Endothelial cell of umbilical vein (primary cell): ENCODE measurements around the gene CACNA1E.

Experiments used
- CTCF ChIP-seq, 2 donors: IDR thresholded peaks; 1 replicate in 1 of 2; 2 replicates in 1 of 2; pipeline ENCODE4 v1.5.1; 2011; ENCODE audit warnings: low read length in 2 of 2, mild to moderate bottlenecking in 2 of 2, moderate library complexity in 2 of 2, control low read depth in 1 of 2, inconsistent platforms in 1 of 2, low read depth in 1 of 2; ENCODE audit not compliant: insufficient read depth in 1 of 2; ENCODE audit errors: extremely low read depth in 1 of 2
- EZH2 ChIP-seq: IDR thresholded peaks from 2 replicates; pipeline ENCODE4 v1.6.1; 2012; ENCODE audit warnings: borderline replicate concordance, low read depth, mild to moderate bottlenecking, moderate library complexity, low read length, inconsistent platforms; ENCODE audit not compliant: severe bottlenecking
- GATA2 ChIP-seq: IDR thresholded peaks from 2 replicates; pipeline ENCODE4 v1.7.0; 2011; ENCODE audit warnings: low read depth, mild to moderate bottlenecking, moderate library complexity, mixed read lengths, low read length; ENCODE audit not compliant: insufficient read length, insufficient read depth
- JUN ChIP-seq: IDR thresholded peaks from 2 replicates; pipeline ENCODE4 v1.6.1; 2011; ENCODE audit warnings: borderline replicate concordance, low read depth; ENCODE audit not compliant: insufficient read length, insufficient read depth
- MYC ChIP-seq: IDR thresholded peaks from one replicate; pipeline ENCODE4 v1.6.1; 2011; ENCODE audit warnings: mild to moderate bottlenecking, low read depth, low read length
- POLR2A ChIP-seq: IDR thresholded peaks from 2 replicates; pipeline ENCODE4 v1.6.1; 2012; ENCODE audit warnings: low read depth, mild to moderate bottlenecking, control low read depth, low read length
- POLR2AphosphoS5 ChIP-seq: IDR thresholded peaks from 2 replicates; pipeline ENCODE4 v1.6.1; 2012; ENCODE audit warnings: low read depth, mild to moderate bottlenecking, control low read depth, low read length, moderate library complexity; ENCODE audit not compliant: insufficient read depth
- TF ChIP-seq, protein P1 (sequence below): IDR thresholded peaks from 2 replicates; pipeline ENCODE4 v1.6.1; 2011; ENCODE audit not compliant: insufficient read depth, insufficient read length

DNA sequence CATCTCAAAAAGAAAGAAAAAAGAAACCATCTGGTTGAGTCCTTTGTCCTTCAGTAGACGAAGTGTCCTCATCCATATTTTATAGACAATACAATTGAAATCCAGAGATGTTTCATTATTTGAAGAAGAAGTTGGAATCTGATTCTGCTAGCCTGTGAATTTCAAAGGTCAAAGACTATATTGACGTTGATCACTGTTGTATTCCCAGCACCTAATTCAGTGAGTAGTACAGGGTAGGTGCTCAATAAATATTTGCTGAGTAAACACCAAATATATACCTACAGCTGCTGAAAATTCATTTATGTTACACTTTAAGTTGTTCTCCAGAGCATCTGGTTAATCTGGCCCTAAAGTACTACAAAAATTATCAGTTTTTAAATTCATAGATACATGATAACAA, 135.2 kb downstream of the CACNA1E start:
- TF ChIP-seq CTCF (IDR thresholded peaks at IDR 0.05; ENCODE audit: extremely low read depth in 1 of 2, insufficient read depth in 1 of 2, low read depth in 1 of 2, low read length in 2 of 2): no peak
- TF ChIP-seq POLR2A: no peak
- TF ChIP-seq POLR2AphosphoS5: no peak
- TF ChIP-seq, protein P1, sequence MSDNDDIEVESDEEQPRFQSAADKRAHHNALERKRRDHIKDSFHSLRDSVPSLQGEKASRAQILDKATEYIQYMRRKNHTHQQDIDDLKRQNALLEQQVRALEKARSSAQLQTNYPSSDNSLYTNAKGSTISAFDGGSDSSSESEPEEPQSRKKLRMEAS: no peak
- no peak for TF ChIP-seq EZH2
- no peak for TF ChIP-seq JUN
- TF ChIP-seq GATA2: no peak
- TF ChIP-seq MYC: no peak
